GM21367 (cell line): Measurements from ENCODE around the gene MAPRE3.

Source experiments
- ATAC-seq: cut with Tn5 transposase; IDR thresholded peaks from one replicate; pipeline ENCODE4 v1.9.1; 2021; ENCODE audit not compliant: unreplicated experiment

MAPRE3 gene

GRCh38 chr2:26982102-26982742 is 11.8 kb downstream of the MAPRE3 start:
- ATAC-seq, result no peak

GRCh38 chr2:26983746-26984145 is 13.3 kb downstream of the MAPRE3 start:
- ATAC-seq, result no peak

- no peak for ATAC-seq
Observed at GRCh38 chr2:26985807-26986206, 15.4 kb downstream of the MAPRE3 start.

DNA sequence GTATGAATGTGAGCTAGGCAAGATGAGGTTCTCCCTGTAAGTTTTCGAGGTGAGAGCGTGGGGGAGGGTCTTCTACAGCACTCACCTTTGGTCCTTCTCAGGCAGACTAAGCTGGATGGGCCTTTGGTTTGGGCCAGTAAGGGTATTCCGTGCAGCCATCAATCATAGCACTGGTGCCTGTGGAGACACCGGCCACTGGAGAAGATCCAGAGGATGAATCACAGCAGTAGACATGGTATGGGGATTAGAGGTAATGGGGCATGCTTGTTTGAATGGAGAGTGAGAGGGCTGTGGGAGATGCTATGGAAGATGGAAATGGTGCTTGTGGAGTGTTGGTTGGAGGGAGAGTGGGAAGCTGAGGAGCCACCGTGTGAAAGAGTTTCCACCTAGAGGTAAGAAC is 16.1 kb downstream of the MAPRE3 start:
- no peak for ATAC-seq

- no peak for ATAC-seq
Observed at GRCh38 chr2:26988058-26988860, 17.8 kb downstream of the MAPRE3 start.

DNA sequence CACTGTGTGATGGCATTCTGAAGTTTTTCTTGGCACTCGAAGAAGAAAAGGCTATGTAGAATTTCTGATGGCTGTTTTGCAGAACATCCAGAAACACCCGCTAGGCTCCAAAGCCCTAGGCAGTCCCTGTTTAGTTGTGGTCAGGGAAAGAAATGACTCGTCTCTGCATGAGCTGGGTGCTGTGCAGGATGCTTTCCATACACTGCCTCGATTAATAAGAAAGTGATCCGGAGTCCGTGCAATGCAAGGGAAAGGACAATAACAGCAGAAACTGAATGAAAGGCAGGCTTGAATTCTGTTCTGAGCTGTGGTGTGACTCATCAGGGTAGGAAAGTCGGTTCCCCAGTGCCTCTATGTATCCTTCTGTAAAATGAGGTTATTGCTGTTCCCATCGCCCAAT is 18.7 kb downstream of the MAPRE3 start:
- ATAC-seq, result no peak

- no peak for ATAC-seq
Observed at GRCh38 chr2:26991717-26992116, 21.3 kb downstream of the MAPRE3 start.

- ATAC-seq, result no peak
Observed at GRCh38 chr2:26993768-26994167, 23.3 kb downstream of the MAPRE3 start.

DNA sequence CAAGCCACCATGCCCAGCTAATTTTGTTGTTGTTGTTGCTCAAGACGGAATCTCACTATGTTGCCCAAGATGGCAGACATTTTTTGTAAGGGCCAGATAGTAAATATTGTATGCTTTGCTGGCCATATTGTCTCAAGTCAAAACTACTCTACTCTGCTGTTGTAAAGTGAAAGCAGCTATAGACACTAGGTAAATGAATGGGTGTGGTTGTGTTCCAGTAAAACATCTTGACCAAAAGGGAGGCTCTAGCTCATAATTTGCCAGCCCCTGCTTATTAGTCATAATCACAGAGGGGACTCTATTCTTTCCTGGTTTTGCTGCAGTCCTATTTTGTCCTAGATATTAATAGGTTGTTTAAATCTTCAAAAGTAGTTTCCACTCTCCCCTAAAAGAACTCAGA is 24.5 kb downstream of the MAPRE3 start:
- no peak for ATAC-seq

- no peak for ATAC-seq
Observed at GRCh38 chr2:26997394-26997793, 27.0 kb downstream of the MAPRE3 start.

GRCh38 chr2:26998323-26998722 is 27.9 kb downstream of the MAPRE3 start:
- no peak for ATAC-seq

- ATAC-seq, result no peak
Observed at GRCh38 chr2:27000228-27000627, 29.8 kb downstream of the MAPRE3 start.

DNA sequence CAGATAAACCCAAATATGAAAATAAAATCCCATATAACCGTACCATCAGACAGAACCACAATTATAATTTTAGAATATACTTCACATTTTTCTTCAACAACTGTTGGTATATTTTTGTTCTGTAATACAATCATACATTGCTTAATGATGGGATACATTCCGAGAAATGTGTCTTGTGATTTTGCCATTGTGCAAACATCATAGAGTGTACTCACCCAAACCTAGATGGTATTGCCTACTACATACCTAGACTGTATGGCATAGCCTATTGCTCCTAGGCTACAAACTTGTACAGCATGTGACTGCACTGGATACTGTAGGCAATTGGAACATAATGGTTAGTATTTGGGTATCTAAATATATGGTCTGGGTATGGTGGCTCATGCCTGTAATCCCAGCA is 30.6 kb downstream of the MAPRE3 start:
- ATAC-seq, result no peak

GRCh38 chr2:27001950-27002349 is 31.5 kb downstream of the MAPRE3 start:
- no peak for ATAC-seq

- no peak for ATAC-seq
Observed at GRCh38 chr2:27003007-27003406, 32.6 kb downstream of the MAPRE3 start.

GRCh38 chr2:27003857-27004256 is 33.4 kb downstream of the MAPRE3 start:
- no peak for ATAC-seq

GRCh38 chr2:27006602-27007415 is 36.4 kb downstream of the MAPRE3 start:
- no peak for ATAC-seq

- no peak for ATAC-seq
Observed at GRCh38 chr2:27007416-27008374, 37.3 kb downstream of the MAPRE3 start.

GRCh38 chr2:27008678-27009077 is 38.2 kb downstream of the MAPRE3 start:
- ATAC-seq, result no peak

- ATAC-seq, result no peak
Observed at GRCh38 chr2:27009083-27009482, 38.6 kb downstream of the MAPRE3 start.

DNA sequence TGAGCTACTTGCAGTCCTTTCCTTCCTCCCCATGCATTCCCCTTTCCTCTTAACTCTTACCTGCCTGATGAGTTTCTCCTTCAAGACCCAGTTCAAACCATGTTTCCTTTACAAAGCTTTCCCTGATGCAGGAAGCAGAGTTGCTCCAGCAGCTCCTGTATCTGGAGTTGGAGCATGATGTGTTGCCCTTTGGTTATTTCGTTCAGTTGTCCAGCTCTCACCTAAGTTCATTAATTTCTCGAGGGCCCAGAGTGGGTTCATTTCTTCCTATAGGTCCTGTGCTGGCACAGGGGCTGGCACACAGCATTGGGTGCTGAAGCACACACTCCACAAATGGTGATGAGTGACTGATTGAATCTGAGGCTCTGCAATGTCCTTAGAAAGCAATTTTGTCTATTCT is 39.3 kb downstream of the MAPRE3 start:
- no peak for ATAC-seq
